Breast epithelium (tissue), 3 donors: Measurements from ENCODE around the gene FAM3B.

Experiments
- POLR2A ChIP-seq: fragments of 450-650 bp; IDR thresholded peaks from one replicate; pipeline ENCODE4 v1.6.1; 2016; ENCODE audit warnings: antibody characterized with exemption, mild to moderate bottlenecking, moderate library complexity
- TF ChIP-seq, protein P1 (sequence below), 3 donors: fragments of 450-650 bp; IDR thresholded peaks; one replicate each; pipeline ENCODE4 v1.5.1; 2016 to 2017; ENCODE audit warnings: antibody characterized with exemption in 3 of 3, mild to moderate bottlenecking in 3 of 3, moderate library complexity in 3 of 3

DNA sequence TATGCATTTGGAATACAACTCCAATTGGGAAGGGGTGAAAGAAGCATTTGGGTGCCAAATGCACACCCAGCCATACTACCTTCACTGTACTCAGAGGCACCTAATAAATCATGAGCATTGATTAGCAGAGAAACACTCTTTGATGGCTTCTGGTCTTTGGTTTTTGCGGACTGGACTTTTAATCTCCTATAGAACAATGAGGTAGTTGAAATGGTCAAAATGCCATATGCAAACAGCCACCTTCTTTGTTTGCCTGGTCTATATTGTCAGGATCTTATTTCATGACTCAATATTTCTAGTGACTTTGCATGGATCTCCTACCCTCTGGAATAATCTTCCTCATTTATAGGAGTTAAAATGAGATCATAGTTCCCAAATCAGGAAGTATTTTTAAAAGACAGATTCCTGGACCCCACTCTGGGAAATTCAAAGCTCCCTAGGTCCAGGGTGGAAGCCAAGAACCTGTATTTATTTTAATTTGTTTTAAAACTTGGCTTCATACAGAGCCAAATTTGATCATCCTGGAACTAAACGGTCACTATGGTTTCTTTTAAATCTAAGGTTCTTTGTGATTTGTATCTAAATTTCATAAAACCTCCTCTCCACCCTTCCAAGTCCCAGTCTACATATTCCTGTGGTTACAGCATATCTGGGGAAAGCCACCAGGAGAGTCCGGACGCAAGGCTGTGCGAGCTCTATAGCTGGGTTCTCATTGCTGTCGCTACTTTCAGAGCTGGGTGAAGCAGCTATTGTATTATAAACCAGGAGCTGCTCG lies 8.7 kb downstream of the FAM3B start:
- TF ChIP-seq, protein P1, sequence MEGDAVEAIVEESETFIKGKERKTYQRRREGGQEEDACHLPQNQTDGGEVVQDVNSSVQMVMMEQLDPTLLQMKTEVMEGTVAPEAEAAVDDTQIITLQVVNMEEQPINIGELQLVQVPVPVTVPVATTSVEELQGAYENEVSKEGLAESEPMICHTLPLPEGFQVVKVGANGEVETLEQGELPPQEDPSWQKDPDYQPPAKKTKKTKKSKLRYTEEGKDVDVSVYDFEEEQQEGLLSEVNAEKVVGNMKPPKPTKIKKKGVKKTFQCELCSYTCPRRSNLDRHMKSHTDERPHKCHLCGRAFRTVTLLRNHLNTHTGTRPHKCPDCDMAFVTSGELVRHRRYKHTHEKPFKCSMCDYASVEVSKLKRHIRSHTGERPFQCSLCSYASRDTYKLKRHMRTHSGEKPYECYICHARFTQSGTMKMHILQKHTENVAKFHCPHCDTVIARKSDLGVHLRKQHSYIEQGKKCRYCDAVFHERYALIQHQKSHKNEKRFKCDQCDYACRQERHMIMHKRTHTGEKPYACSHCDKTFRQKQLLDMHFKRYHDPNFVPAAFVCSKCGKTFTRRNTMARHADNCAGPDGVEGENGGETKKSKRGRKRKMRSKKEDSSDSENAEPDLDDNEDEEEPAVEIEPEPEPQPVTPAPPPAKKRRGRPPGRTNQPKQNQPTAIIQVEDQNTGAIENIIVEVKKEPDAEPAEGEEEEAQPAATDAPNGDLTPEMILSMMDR (IDR thresholded peaks at IDR 0.05) = no peak
- TF ChIP-seq POLR2A = no peak
